AG04449 (cell line): ENCODE measurements around the gene KHK.

ENCODE experiments used
- CTCF ChIA-PET: fragments of 350-600 bp; formaldehyde crosslinking; extraction: SDS; loops from one replicate; lab custom pipeline; 2021; ENCODE audit warnings: antibody characterized with exemption; lab: Yijun Ruan, JAX
- POLR2A ChIA-PET: fragments of 400-600, 350-600 bp; formaldehyde crosslinking; extraction: SDS; loops from one replicate; lab custom pipeline; 2020; ENCODE audit warnings: antibody characterized with exemption, inconsistent platforms; lab: Yijun Ruan, JAX
- DNase-seq: peaks from one replicate; pipeline ENCODE4 v3.0.0-alpha.2; 2010; ENCODE audit warnings: low read depth, low spot score
- H3K4me3 ChIP-seq: 2 replicates; pipeline ENCODE4 v1.5.1; 2011; ENCODE audit warnings: low read depth, mild to moderate bottlenecking, control low read depth, low read length
- TF ChIP-seq, protein P1 (sequence below): IDR thresholded peaks from one replicate; pipeline ENCODE4 v1.5.1; 2011; ENCODE audit warnings: mild to moderate bottlenecking, moderate library complexity, low read length, control low read depth, inconsistent platforms; ENCODE audit not compliant: insufficient read depth; ENCODE audit errors: missing control alignments

The KHK gene

DNA sequence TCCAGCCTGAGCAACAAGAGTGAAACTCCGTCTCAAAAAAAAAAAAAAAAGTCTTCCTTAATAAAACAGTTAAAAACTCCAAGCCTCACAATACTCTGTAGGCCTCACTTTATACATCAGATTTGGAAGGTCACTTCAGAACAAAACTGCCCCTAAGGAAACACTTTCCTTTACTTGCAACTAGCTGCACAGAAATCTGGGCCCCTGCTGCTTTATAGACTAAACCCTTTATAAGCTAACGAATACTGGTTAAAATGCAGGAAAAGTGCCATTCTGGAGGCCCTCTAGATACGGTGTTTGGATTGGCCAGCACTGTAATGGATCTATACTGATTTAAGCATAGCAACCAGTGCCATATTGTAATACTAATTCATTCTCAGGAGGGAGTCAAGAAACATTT lies 38.5 kb downstream of the KHK start:
- ChIA-PET CTCF (interaction anchor here (1.3 to 3.2 kb wide), 4 partner anchors 9 to 41 kb away, joined by 3 to 18 read pairs (median 5); partner anchors contain the start of gene PREB), POLR2A (interaction anchor here (0.7 kb wide), 1 partner anchor 10 kb away, joined by 3 read pairs; the partner anchor contains the start of gene PREB)
- DNase-seq: no peak
- TF ChIP-seq, protein P1, sequence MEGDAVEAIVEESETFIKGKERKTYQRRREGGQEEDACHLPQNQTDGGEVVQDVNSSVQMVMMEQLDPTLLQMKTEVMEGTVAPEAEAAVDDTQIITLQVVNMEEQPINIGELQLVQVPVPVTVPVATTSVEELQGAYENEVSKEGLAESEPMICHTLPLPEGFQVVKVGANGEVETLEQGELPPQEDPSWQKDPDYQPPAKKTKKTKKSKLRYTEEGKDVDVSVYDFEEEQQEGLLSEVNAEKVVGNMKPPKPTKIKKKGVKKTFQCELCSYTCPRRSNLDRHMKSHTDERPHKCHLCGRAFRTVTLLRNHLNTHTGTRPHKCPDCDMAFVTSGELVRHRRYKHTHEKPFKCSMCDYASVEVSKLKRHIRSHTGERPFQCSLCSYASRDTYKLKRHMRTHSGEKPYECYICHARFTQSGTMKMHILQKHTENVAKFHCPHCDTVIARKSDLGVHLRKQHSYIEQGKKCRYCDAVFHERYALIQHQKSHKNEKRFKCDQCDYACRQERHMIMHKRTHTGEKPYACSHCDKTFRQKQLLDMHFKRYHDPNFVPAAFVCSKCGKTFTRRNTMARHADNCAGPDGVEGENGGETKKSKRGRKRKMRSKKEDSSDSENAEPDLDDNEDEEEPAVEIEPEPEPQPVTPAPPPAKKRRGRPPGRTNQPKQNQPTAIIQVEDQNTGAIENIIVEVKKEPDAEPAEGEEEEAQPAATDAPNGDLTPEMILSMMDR: no peak
- no peak overlapping the region for H3K4me3 ChIP-seq

DNA sequence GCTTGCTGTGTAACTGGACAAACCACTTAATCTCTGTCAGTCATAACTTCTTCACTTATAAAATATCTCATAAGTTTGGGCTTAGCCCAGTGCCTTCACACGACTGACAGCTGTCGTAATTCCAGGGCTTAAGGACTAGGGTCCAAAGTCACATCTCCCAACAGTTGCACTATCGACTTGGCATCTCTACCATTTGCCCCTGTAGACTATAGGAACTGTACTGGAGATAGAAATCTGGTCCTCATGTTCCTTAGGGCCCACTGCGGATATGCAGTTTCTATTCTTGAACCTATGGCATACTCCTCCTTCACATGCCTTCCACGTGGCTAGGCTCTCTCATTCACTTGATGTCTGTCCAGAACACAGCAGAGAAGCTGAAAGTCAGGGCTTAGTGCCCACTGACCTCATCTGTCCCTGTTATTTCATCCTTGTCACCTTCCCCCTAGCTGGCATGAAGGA lies 39.7 kb downstream of the KHK start:
- ChIA-PET POLR2A (no interaction called here), CTCF (interaction anchor here (1.4 to 3.2 kb wide), 2 partner anchors 8 to 66 kb away, joined by 5 to 18 read pairs; partner anchors contain the start of gene PREB)
- H3K4me3 ChIP-seq: no peak overlapping the region
- DNase-seq: no peak
- TF ChIP-seq, protein P1: no peak

DNA sequence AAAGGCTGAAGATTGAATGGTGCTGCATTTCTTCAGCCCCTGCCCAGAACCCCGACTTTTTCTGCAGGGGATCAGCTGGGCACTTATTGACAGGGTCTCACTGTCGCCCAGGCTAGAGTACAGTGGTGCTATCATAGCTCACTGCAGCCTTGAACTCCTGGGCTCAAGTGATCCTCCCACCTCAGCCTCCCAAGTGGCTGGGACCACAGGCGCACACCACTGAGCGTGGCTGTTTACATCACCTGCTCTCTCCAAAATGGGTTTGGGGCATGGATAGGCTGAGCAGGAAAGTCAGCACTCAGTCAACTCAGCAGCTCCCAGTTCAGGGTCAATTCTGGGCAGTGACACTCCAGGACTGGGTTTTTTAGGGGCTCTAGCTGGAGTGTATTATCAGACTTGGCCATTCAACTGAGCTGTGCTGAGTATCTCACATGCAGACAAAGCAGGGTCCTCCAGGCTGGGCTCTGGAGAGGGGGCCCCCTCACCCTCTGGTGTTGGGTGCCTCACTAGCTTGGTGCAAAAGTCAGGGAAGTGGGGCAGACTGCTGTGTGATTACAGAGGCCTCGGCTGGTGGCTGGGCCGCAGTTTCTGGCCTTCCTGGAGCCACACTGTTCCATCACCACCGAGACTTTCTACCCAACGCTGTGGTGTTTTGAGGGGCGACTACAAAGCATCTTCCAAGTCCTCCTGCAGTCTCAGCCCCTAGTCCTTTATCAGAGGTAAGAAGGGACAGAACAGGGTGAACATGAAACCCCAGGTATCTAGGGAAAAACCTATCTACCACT lies 41.5 kb downstream of the KHK start:
- ChIA-PET CTCF (interaction anchor here (1.4 kb wide), 1 partner anchor 42 kb away, joined by 3 read pairs; no protein-coding TSS in a partner anchor), POLR2A (no interaction called here)
- TF ChIP-seq, protein P1: no peak
- no peak for DNase-seq
- H3K4me3 ChIP-seq: no peak overlapping the region

DNA sequence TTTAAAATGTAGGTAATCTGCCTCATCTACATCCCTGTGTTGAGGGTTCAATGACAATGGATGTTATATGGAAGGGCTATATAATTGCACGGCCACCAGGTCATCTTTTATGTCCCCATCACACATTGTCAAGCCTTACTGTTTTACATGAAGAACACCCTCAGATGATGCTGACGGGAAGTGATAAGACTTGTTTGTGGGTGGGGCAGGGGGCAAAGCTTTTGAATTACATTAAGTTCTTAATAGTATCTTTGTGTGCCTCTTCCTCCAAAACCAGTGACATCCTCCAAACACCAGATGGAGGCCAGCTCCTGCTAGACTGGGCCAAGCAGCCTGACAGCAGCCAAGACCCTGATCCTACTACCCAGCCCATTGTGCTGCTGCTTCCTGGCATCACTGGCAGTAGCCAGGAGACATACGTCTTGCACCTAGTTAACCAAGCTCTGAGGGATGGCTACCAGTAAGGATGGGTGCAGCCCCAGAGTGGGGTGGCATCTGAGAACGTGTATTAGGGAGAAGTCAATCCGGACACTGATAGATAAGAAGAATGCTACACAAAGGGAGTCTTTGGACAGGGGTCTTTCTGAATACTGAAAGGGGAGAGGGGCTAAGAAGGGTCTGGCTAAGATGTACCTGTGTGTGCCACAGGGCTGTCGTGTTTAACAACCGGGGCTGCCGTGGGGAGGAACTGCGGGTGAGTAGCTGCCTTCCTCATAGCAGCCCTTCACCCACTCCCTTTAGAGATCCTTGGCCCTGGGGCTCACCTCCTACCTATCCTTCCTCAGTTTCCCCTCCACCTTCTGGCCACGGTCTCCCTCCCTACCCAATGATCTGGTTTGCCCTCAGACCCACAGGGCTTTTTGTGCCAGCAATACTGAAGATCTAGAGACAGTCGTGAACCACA lies 42.3 kb downstream of the KHK start:
- H3K4me3 ChIP-seq: no peak overlapping the region
- ChIA-PET CTCF (interaction anchor here (1.4 kb wide), 1 partner anchor 41 kb away, joined by 3 read pairs; no protein-coding TSS in a partner anchor), POLR2A (no interaction called here)
- no peak for DNase-seq
- TF ChIP-seq, protein P1: no peak

DNA sequence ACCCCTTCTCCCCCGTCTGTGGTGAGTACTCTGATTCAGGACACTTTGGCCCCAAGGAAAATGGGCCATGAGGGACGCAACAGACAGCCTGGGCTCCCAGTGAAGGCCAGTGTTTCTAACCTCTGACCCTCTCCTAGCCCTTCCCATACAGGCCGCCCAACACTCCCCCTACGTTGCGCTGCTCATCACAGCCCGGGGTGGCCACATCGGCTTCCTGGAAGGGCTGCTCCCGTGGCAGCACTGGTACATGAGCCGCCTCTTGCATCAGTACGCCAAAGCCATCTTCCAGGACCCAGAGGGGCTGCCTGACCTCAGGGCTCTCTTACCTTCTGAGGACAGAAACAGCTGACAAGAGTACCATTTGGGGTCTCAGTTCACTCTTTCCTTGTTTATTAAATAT lies 43.8 kb downstream of the KHK start:
- DNase-seq: no peak
- TF ChIP-seq, protein P1: no peak
- CTCF ChIA-PET: no interaction called here
- H3K4me3 ChIP-seq: no peak overlapping the region
- POLR2A ChIA-PET: no interaction called here
